Left kidney (tissue), 8 donors: Measurements from ENCODE around the gene NUTM2F. TPM values are rescaled to one million over a fixed set of nuclear protein-coding genes. Genes with fewer than 3 reads are reported as not detected.
A peak's percentile ranks its signal among the peaks of the same experiment; 100 is the strongest.
"Not testable (repeated sequence)": the region's sequence is repeated elsewhere in the genome, so short reads cannot be mapped to it uniquely, and the experiment has no call there.

ENCODE experiments used
- DNase-seq: peaks from one replicate; pipeline ENCODE4 v3.0.0-alpha.2; 2013
- long read RNA-seq, 8 donors: transcript quantifications; one replicate each; lab custom pipeline, GENCODE V29; 2026
- polyA plus RNA-seq: library from polyadenylated mRNA; unstranded; fragments of 120-200 nt; gene quantifications from one replicate; pipeline ENCODE4 v1.2.1, GENCODE V29; 2013; ENCODE audit not compliant: insufficient read length

The NUTM2F gene
- polyA plus RNA-seq, result not detected
- long read RNA-seq, donor 1, result 0 reads
- long read RNA-seq, donor 2, result 0 reads
- long read RNA-seq, donor 3, result 0 reads
- long read RNA-seq, donor 4, result 0 reads
- long read RNA-seq, donor 5, result 0 reads
- long read RNA-seq, donor 6, result 0 reads
- long read RNA-seq, donor 7, result 0 reads
- long read RNA-seq, donor 8, result 0 reads

DNA sequence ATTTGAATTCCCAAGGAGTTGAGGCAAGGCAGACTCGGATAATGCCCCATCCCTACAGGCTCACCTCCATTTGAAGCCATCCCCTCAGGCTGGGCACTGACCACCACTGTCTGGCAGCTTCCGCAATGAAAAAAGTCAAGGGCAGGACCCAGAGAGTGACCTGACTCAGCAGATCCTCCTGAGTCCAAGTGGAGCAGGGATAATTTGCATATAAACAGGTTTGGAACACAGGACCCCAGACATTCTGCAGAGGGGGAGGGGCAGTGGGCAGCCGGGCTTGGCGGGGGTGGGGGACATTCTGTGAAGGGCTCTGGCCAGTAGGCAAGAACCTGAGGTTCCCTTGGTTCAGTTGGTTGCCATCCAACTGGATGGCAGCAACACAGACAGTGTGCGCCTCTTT, at the start of gene NUTM2F:
Gene NUTM2F (minus strand): TSS at position 101 of the 400 bp plus-strand sequence. CDS start 21 bp downstream, at position 80.
- not testable (repeated sequence) for DNase-seq

- DNase-seq, result not testable (repeated sequence)
Observed at GRCh38 chr9:94375197-94375596, 46.8 kb upstream of the NUTM2F start.

DNA sequence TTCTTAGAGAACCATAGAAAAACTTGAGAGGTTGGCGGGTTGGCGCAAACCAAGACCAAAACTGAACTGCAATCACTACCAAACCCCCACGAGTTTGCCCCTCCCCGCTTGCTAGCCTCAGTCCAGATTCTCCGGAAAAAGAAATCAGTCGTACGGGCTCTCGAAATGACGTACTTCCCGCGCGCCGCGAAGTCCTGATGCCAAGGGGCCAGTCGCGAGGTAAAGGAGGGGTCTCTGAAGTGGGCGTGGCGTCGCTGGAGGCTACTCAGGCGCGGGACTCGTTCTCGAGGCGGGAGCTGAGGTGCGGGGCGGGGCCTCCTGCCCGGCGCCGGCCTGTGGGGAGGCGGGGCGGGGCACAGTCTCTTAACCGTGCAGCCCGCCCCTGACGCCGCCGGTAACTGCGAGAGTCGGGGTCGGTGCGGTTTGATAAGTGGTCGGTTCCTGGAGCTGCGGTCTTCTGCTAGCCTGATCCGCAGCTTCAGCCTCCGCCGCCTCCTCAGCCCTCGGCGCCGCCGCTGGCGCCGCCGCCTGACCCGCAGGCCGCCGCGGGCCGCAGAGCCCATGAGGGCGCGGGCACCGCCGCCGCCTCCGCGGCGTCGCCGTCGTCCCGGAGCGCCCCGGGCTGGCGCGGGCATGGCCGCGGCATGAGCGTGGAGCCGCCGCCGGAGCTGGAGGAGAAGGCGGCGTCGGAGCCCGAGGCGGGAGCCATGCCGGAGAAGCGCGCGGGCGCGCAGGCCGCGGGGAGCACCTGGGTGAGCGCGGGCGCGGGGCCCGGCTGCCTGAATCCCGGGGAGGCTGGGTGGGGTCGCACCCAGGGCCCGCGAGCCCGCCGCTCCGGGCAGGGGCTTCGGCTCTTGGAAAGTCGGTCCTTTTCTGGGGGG, 46.0 kb upstream of the NUTM2F start:
- peak; percentile 85 for DNase-seq

DNA sequence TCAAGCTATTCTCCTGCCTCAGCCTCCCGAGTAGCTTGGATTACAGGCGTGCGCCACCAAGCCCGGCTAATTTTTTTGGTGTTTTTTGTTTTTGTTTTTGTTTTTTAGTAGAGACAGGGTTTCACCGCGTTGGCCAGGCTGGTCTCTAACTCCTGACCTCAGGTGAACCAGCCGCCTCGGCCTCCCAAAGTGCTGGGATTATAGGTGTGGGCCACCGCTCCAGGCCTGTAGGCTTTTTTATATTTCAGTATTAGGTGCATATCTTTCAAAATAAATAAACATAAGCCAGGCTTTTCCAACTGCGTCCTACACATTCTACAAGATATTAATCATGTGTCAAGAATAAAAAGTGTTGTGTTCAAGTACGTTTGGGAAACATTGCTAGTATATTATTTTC, 45.3 kb upstream of the NUTM2F start:
- DNase-seq, result not testable (repeated sequence)

GRCh38 chr9:94370266-94370665, 41.8 kb upstream of the NUTM2F start:
- not testable (repeated sequence) for DNase-seq

GRCh38 chr9:94364093-94364614, 35.7 kb upstream of the NUTM2F start:
- not testable (repeated sequence) for DNase-seq

DNA sequence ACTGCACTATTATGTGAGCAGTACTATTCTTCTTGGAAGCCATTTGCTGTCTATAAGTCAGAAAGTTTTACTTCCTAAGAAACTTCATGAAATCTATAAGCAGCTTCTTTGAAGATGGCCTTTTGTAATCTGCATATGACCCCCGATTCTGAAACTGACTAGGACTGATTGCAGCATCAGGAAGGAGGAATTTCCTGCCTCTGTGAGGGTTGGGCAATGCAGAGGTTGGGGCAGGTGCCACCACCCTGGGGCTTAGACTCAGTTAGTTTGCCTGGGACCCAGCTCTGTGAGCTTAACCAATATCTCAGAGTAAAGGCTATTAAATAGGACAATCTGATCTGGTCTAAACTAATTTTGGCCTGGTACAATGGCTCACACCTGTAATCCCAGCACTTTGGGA, 28.7 kb upstream of the NUTM2F start:
- DNase-seq, result not testable (repeated sequence)

- DNase-seq, result not testable (repeated sequence)
Observed at GRCh38 chr9:94351901-94352723, 23.7 kb upstream of the NUTM2F start.

DNA sequence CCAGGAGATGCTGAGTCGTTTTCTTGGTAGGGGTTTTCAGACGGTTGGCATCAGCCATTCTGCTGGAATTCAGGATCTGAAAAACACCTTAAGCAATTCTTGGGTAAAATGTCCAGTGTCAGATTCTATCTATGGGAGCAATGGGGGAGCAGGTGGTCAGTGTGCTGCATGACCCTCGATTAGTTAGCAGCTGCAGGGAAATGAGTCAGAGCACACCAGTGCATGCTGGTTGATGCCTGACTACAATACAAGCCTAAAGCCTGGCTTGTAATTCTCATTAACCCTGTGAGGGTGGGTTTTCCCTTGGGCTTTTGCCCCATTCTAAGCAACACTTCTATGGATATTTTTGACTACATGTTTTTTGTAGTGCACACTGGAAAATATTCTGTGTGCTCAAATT, 20.3 kb upstream of the NUTM2F start:
- DNase-seq, result not testable (repeated sequence)

DNA sequence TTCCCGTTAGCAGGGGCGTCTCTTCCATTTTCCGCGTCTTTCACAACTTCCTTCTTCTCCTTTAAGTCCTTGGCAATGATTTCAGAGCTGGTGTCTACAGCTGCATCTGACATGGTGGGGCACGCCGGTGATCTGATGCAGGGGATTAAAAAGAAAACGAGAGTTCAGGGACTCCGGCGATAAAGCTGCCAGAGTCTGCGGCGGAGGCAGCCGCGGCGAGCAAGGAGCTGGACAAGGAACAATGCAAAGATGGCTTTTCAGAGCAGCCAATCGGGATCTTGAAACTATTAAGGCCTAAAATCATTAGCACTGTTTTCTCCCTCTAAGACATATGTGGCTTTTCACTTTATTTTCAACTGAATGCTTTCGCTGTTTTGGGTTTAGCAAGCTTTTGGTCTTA, 19.0 kb upstream of the NUTM2F start:
- not testable (repeated sequence) for DNase-seq

DNA sequence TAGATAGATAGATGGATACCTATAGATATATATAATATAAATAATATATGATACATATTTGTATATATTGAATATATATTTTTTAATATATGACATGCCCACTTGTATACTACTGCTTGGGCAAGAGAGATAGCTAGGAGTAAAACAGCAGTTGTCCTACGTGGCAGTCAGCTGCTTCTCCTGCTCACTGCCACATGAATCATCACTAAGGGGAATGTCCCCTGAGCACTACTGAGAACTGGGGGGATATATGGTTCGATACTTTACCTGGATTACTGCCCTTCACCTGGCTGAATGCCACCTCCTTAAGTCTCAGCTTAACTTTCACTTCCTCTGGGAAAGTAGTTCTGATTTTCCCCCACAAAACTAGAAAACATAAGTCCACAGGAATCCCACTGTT, 13.3 kb upstream of the NUTM2F start:
- DNase-seq, result not testable (repeated sequence)

DNA sequence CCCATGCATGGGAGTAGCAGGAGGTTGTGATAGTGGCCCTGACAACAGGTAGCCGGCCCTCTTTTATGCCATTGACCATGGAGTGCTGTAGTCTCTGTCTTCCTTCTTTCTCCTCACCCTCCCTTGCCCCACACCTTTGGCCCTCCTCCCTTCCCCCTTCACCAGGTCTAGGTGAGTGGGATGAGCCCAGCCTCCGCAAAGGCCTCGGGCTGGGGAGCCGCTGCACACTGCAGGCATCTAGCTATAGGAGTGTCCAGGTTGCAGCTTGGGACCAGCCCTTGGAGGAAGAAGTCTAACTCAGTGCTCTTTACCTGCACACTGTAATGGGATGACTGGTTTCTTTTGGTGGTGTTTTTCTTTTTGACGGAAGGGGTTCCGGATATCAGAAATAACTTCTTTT, 12.3 kb upstream of the NUTM2F start:
- DNase-seq, result not testable (repeated sequence)

GRCh38 chr9:94339657-94340056, 11.2 kb upstream of the NUTM2F start:
- DNase-seq, result not testable (repeated sequence)

DNA sequence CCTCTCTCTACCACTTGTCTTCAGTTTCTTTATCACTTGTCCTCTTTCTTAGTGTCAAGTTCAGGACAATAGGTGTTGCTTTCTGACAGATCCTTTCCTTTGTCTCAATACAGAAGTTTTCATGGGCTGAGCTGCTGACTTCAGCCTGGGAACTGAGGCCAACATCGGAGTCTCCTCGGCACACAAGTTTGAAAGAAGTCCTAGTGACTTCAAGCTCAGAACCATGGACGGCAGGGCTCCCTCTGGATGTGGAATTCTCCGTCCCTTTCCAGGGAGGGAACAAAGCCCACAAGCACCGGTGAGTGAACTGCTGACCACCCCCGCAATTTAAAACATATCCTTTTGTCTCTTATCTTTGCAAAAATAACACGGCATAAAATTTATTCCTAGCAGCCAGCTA, 10.3 kb upstream of the NUTM2F start:
- not testable (repeated sequence) for DNase-seq

GRCh38 chr9:94336445-94336844, 8.0 kb upstream of the NUTM2F start:
- DNase-seq, result not testable (repeated sequence)

DNA sequence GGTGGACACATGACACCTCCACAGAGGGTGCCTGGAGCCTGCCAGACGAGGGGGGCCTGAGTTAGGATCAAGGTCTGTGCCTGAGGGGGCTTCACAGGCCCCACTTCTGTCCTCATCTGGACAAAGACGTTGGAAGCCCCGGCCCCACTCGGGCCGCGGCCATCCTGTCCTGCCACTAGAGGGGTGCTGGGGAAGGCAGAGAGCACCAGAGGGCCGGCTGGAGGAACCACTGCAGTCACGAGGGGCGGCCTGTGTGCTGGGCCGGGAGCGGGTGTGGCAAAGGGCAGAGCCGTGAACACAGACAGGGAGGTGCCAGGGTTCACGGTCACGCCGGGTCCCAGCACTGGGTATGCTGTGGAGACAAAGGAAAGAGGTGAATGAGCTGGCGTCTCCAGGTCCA, 2.9 kb downstream of the NUTM2F start:
- not testable (repeated sequence) for DNase-seq

DNA sequence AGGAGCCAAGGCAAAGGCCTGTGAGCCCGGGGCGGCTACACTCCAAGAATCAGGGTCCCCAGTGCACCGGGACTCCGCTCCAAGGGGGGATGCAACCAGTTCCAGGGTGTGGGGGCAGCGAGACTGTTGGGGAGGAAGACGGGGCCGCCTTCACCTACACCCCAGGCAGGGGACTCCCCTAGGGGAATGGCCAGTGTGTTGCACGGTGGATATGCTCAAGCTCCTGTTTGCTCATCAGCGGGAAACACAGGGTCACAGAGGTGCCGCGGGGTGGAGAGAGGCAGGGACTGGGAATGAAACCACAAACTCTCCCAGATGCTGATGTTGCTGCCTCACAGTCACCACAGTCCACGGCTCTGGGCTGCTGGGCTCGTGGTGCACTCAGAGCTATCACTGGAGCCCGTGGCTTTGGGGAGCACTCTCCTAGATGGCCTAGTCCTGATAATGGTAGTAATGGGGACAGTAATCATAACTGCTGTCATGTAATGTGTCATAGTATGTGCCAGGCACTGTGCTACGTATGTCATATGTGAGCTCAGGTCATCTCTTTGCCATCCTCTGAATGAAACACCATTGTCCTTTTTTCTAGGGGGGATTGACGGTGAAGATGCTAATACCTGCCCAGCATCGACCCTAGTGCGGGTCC, 5.2 kb downstream of the NUTM2F start:
- DNase-seq, result not testable (repeated sequence)

DNA sequence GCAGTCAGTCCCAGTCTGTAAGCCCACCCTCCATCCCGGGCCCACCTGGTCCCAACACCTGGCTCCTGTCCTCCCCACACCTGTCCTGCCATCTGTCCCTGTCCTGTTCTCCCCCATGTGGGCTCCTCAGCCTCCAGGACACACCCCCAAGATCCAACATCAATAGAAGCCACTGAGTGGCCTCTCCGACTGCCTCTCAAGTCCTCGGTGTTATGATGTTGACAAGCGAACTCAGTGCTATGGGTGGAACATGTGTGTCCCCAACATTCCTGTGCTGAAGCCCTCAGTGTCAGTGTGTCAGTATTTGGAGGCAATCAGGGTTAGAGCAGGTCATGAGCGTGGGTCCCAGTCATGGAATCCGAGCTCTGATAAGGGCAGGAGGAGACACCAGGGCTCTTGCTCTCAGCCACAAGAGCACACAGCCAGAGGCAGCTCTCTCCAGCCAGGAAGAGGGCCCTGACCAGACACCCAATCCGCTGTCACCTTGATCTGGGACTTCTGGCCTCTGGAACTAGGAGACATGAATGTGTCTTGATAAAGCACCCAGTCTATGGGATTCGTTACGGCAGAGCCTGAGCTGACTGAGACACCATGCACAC, 6.0 kb downstream of the NUTM2F start:
- DNase-seq, result not testable (repeated sequence)

DNA sequence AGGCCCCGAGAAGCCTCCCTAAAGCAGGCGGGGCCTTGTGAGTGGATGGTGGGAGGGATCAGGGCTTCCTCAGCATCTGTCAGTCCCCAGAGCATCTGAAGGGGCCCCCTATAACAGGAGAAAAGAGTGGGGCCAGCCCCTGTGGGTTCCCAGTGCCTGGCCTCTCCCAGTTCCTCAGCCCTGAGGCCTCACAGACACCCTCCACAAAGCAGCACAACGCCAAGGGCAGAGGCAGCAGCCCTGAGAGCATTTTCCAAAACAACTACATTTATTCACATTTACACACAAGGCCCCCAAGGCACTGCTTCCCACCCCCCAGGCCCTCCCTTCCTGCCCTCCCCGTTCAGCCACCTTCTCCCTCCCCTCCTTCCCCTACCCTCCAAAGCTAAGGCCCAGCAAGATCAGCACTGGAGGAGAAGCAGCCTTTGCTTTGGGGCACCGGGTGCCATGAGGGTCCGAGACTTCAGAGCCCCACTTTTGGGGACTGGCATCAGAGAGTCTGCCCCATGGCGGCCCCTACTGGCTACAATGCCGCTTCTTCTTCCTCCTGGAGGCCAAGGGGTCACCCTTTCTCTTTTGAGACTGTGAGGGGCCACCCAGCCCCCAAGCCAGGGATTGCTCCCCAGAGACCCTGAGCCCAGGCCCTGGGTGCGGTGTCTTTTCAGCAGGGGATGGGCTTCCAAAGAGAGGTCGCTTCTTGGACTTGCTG, 10.3 kb downstream of the NUTM2F start:
- not testable (repeated sequence) for DNase-seq

- DNase-seq, result not testable (repeated sequence)
Observed at GRCh38 chr9:94316236-94316635, 12.2 kb downstream of the NUTM2F start.
